HL-60/S4 (cell line): ENCODE results near the gene MYO18A.
"Not testable (repeated sequence)": the region's sequence is repeated elsewhere in the genome, so short reads cannot be mapped to it uniquely, and the experiment has no call there.

ENCODE experiments used
- in situ Hi-C: fragments of 300-500 bp; cut with MboI; formaldehyde crosslinking; loops from 2 replicates; pipeline ENCODE4 v1.14.3; 2022; ENCODE audit warnings: low sequenced_read_pairs

The MYO18A gene

GRCh38 chr17:29196769-29197515, 16.7 kb upstream of the MYO18A start:
- in situ Hi-C loops = no loop called here

- in situ Hi-C loops = no loop called here
These were observed 15.4 kb upstream of the MYO18A start for GRCh38 chr17:29195465-29196081.

- in situ Hi-C loops = no loop called here
These were observed 14.5 kb upstream of the MYO18A start for GRCh38 chr17:29194669-29195068.

GRCh38 chr17:29193146-29193545, 12.9 kb upstream of the MYO18A start:
- in situ Hi-C loops = no loop called here

- in situ Hi-C loops = no loop called here
These were observed 10.5 kb upstream of the MYO18A start for GRCh38 chr17:29190592-29191207.

GRCh38 chr17:29190039-29190438, 9.8 kb upstream of the MYO18A start:
- in situ Hi-C loops = no loop called here

GRCh38 chr17:29189355-29189754, 9.2 kb upstream of the MYO18A start:
- in situ Hi-C loops = no loop called here

- in situ Hi-C loops = no loop called here
These were observed 1.0 kb upstream of the MYO18A start for GRCh38 chr17:29181226-29181625.

- in situ Hi-C loops = no loop called here
These were observed 576 bp upstream of the MYO18A start for GRCh38 chr17:29180788-29181160.

- in situ Hi-C loops = no loop called here
These were observed 765 bp downstream of the MYO18A start for GRCh38 chr17:29179232-29180033.

- in situ Hi-C loops = no loop called here
These were observed 1.4 kb downstream of the MYO18A start for GRCh38 chr17:29178750-29179231.

- in situ Hi-C loops = no loop called here
These were observed 2.1 kb downstream of the MYO18A start for GRCh38 chr17:29177871-29178749.

- in situ Hi-C loops = no loop called here
These were observed 2.7 kb downstream of the MYO18A start for GRCh38 chr17:29177541-29177870.

GRCh38 chr17:29176558-29177351, 3.4 kb downstream of the MYO18A start:
- in situ Hi-C loops = no loop called here

GRCh38 chr17:29175349-29175748, 4.8 kb downstream of the MYO18A start:
- in situ Hi-C loops = no loop called here

- in situ Hi-C loops = no loop called here
These were observed 7.6 kb downstream of the MYO18A start for GRCh38 chr17:29172589-29172988.

GRCh38 chr17:29170682-29171081, 9.5 kb downstream of the MYO18A start:
- in situ Hi-C loops = no loop called here

GRCh38 chr17:29169806-29170591, 10.2 kb downstream of the MYO18A start:
- in situ Hi-C loops = no loop called here

GRCh38 chr17:29168759-29169126, 11.5 kb downstream of the MYO18A start:
- in situ Hi-C loops = not testable (repeated sequence)
